IMR-90 (cell line): ENCODE results near the gene EDN2. TPM values are rescaled to one million over a fixed set of nuclear protein-coding genes. Genes with fewer than 3 reads are reported as not detected.

ENCODE experiments used
- ATAC-seq: fragments of 200-7000 bp; cut with Tn5 transposase; 2 replicates; pipeline ENCODE4 v1.9.1; 2020; ENCODE audit warnings: low read depth, mild to moderate bottlenecking, moderate library complexity
- BruUV-seq: library from RNA; stranded (reverse); fragments of 400-500 nt; replicated peaks from 2 replicates; lab custom pipeline; 2021; lab: Mats Ljungman, UMichigan
- CTCF ChIA-PET: fragments of 300-600 bp; formaldehyde crosslinking; extraction: SDS; loops from one replicate; lab custom pipeline; 2021; ENCODE audit warnings: antibody characterized with exemption; lab: Yijun Ruan, JAX
- POLR2A ChIA-PET: fragments of 300-600 bp; sonication (Branson Sonifier 250); formaldehyde crosslinking; loops from one replicate; lab custom pipeline; 2022; ENCODE audit warnings: antibody characterized with exemption; ENCODE audit not compliant: unreplicated experiment; lab: Charles Lee
- DNase-seq: peaks from one replicate; pipeline ENCODE4 v3.0.0; 2013
- H2AFZ ChIP-seq: replicated peaks from 2 replicates; pipeline ENCODE3; 2013; ENCODE audit warnings: low read length, mild to moderate bottlenecking; ENCODE audit not compliant: poor library complexity
- H2AK5ac ChIP-seq: 2 replicates; pipeline ENCODE4 v1.6.1; 2013; ENCODE audit warnings: low read depth, low read length, inconsistent platforms
- H2AK9ac ChIP-seq: replicated peaks from 2 replicates; pipeline ENCODE3; 2013; ENCODE audit warnings: mild to moderate bottlenecking, low read depth, low read length, moderate library complexity; ENCODE audit not compliant: poor library complexity
- H2BK120ac ChIP-seq: 2 replicates; pipeline ENCODE4 v1.6.1; 2013; ENCODE audit warnings: low read depth, low read length, inconsistent platforms
- H2BK15ac ChIP-seq: 3 replicates; pipeline ENCODE4 v1.6.1; 2013; ENCODE audit warnings: low read depth, low read length, inconsistent platforms
- H2BK20ac ChIP-seq: 2 replicates; pipeline ENCODE4 v1.6.1; 2013; ENCODE audit warnings: low read depth, mild to moderate bottlenecking, inconsistent platforms, low read length, moderate library complexity
- H2BK5ac ChIP-seq: 2 replicates; pipeline ENCODE4 v1.6.1; 2013; ENCODE audit warnings: mild to moderate bottlenecking, low read depth, low read length, inconsistent platforms; ENCODE audit not compliant: poor library complexity, severe bottlenecking
- H3K14ac ChIP-seq: replicated peaks from 2 replicates; pipeline ENCODE4 v1.6.1; 2013; ENCODE audit warnings: low read depth, low read length, inconsistent platforms
- H3K18ac ChIP-seq: 2 replicates; pipeline ENCODE4 v1.6.1; 2013; ENCODE audit warnings: low read depth, low read length, control low read depth
- H3K23ac ChIP-seq: 2 replicates; pipeline ENCODE4 v1.6.1; 2013; ENCODE audit warnings: low read depth, low read length, inconsistent platforms
- H3K27ac ChIP-seq: 2 replicates; pipeline ENCODE4 v1.5.1; 2013; ENCODE audit warnings: mild to moderate bottlenecking, control low read depth, low read length; ENCODE audit not compliant: insufficient read depth
- H3K27me3 ChIP-seq: 2 replicates; pipeline ENCODE4 v1.6.1; 2013; ENCODE audit warnings: low read length; ENCODE audit not compliant: control insufficient read depth, insufficient read depth
- H3K36me3 ChIP-seq: 2 replicates; pipeline ENCODE4 v1.6.1; 2013; ENCODE audit warnings: low read length, mixed read lengths; ENCODE audit not compliant: control insufficient read depth, insufficient read depth
- H3K4ac ChIP-seq: 2 replicates; pipeline ENCODE4 v1.6.1; 2013; ENCODE audit warnings: low read depth, low read length, inconsistent platforms
- H3K4me1 ChIP-seq: 2 replicates; pipeline ENCODE4 v1.6.1; 2013; ENCODE audit warnings: low read length, mixed read lengths; ENCODE audit not compliant: control insufficient read depth, insufficient read depth
- H3K4me2 ChIP-seq: 2 replicates; pipeline ENCODE4 v1.6.1; 2013; ENCODE audit warnings: low read depth, mild to moderate bottlenecking, control low read depth, low read length, moderate library complexity
- H3K4me3 ChIP-seq: 2 replicates; pipeline ENCODE4 v1.5.1; 2013; ENCODE audit warnings: low read depth, mild to moderate bottlenecking, control low read depth, low read length, moderate library complexity; ENCODE audit not compliant: insufficient read depth
- H3K56ac ChIP-seq: 2 replicates; pipeline ENCODE4 v1.6.1; 2013; ENCODE audit warnings: low read length, inconsistent platforms; ENCODE audit not compliant: insufficient read depth; ENCODE audit errors: extremely low read depth
- H3K79me1 ChIP-seq, 2 experiments: 2 replicates each; pipeline ENCODE4 v1.6.1; 2013; ENCODE audit warnings: low read length in 2 of 2, inconsistent platforms in 1 of 2, low read depth in 1 of 2
- H3K9ac ChIP-seq: 2 replicates; pipeline ENCODE4 v1.6.1; 2013; ENCODE audit warnings: low read depth, low read length, control low read depth
- H3K9me1 ChIP-seq: 2 replicates; pipeline ENCODE4 v1.6.1; 2013; ENCODE audit warnings: low read length, inconsistent platforms; ENCODE audit not compliant: insufficient read depth
- H3K9me3 ChIP-seq: 2 replicates; pipeline ENCODE4 v1.6.1; 2013; ENCODE audit warnings: low read length; ENCODE audit not compliant: control insufficient read depth, insufficient read depth
- H4K20me1 ChIP-seq: 2 replicates; pipeline ENCODE4 v1.6.1; 2013; ENCODE audit warnings: low read length, inconsistent platforms; ENCODE audit not compliant: insufficient read depth
- H4K5ac ChIP-seq: 2 replicates; pipeline ENCODE4 v1.6.1; 2013; ENCODE audit warnings: mild to moderate bottlenecking, low read depth, low read length, control low read depth
- H4K8ac ChIP-seq, 2 experiments: 2 replicates each; pipeline ENCODE4 v1.6.1; 2013; ENCODE audit warnings: low read depth in 2 of 2, low read length in 2 of 2, control low read depth in 1 of 2, inconsistent platforms in 1 of 2
- H4K91ac ChIP-seq: 2 replicates; pipeline ENCODE4 v1.6.1; 2013; ENCODE audit warnings: low read depth, low read length, inconsistent platforms; ENCODE audit not compliant: insufficient read depth
- BHLHE40 ChIP-seq: fragments of 150-350 bp; IDR thresholded peaks from 2 replicates; pipeline ENCODE4 v1.6.1; 2016; ENCODE audit warnings: mild to moderate bottlenecking, low read depth, low read length
- CEBPB ChIP-seq: IDR thresholded peaks from 2 replicates; pipeline ENCODE4 v1.6.1; 2012; ENCODE audit warnings: low read depth, low read length, improper control_type of control experiment
- CHD1 ChIP-seq: IDR thresholded peaks from 2 replicates; pipeline ENCODE4 v1.6.1; 2012; ENCODE audit warnings: low read depth, low read length, improper control_type of control experiment
- CTCF ChIP-seq: conservative IDR thresholded peaks from 2 replicates; pipeline ENCODE4 v1.5.1; 2012; ENCODE audit warnings: mild to moderate bottlenecking, low read depth, low read length, improper control_type of control experiment
- ELK1 ChIP-seq: fragments of 150-350 bp; IDR thresholded peaks from 2 replicates; pipeline ENCODE4 v1.6.1; 2016; ENCODE audit warnings: low read depth, mild to moderate bottlenecking, low read length, moderate library complexity, borderline replicate concordance
- FOS ChIP-seq: fragments of 150-350 bp; IDR thresholded peaks from 2 replicates; pipeline ENCODE4 v1.6.1; 2016; ENCODE audit warnings: low read depth, low read length
- MAFK ChIP-seq: IDR thresholded peaks from 2 replicates; pipeline ENCODE4 v1.6.1; 2012; ENCODE audit warnings: low read depth, low read length, improper control_type of control experiment
- MAZ ChIP-seq: IDR thresholded peaks from 2 replicates; pipeline ENCODE4 v1.6.1; 2012; ENCODE audit warnings: low read depth, mild to moderate bottlenecking, low read length, improper control_type of control experiment, moderate library complexity, borderline replicate concordance
- MXI1 ChIP-seq: IDR thresholded peaks from 2 replicates; pipeline ENCODE4 v1.6.1; 2012; ENCODE audit warnings: low read depth, mild to moderate bottlenecking, low read length, moderate library complexity, borderline replicate concordance
- NFE2L2 ChIP-seq: fragments of 150-350 bp; IDR thresholded peaks from 2 replicates; pipeline ENCODE4 v1.6.1; 2016; ENCODE audit warnings: low read depth, mild to moderate bottlenecking, low read length
- POLR2A ChIP-seq: IDR thresholded peaks from 2 replicates; pipeline ENCODE4 v1.6.1; 2012; ENCODE audit warnings: mild to moderate bottlenecking, low read depth, low read length
- RAD21 ChIP-seq: IDR thresholded peaks from 2 replicates; pipeline ENCODE4 v1.6.1; 2012; ENCODE audit warnings: low read length, improper control_type of control experiment
- RCOR1 ChIP-seq: IDR thresholded peaks from 2 replicates; pipeline ENCODE4 v1.6.1; 2012; ENCODE audit warnings: mild to moderate bottlenecking, low read length, improper control_type of control experiment; ENCODE audit not compliant: insufficient replicate concordance
- RFX5 ChIP-seq: IDR thresholded peaks from 2 replicates; pipeline ENCODE4 v1.8.0; 2012; ENCODE audit warnings: low read depth, mild to moderate bottlenecking, low read length, moderate library complexity
- SMC3 ChIP-seq: fragments of 150-350 bp; IDR thresholded peaks from 2 replicates; pipeline ENCODE4 v1.6.1; 2016; ENCODE audit warnings: low read depth, mild to moderate bottlenecking, antibody characterized with exemption, low read length, moderate library complexity
- USF2 ChIP-seq: fragments of 150-350 bp; IDR thresholded peaks from 2 replicates; pipeline ENCODE4 v1.6.1; 2017; ENCODE audit warnings: mild to moderate bottlenecking, antibody characterized with exemption, low read length, low read depth
- WGBS, 2 experiments: methylation state at CpG; one replicate each; pipeline versions ENCODE4 v1.1.5 to v1.1.7; 2013; ENCODE audit warnings: missing lambda C conversion rate in 2 of 2; ENCODE audit not compliant: insufficient read length in 1 of 2; ENCODE audit errors: extremely low coverage in 2 of 2; 5-methylcytosine and 5-hydroxymethylcytosine counted together
- dilution Hi-C: fragments of 300-500 bp; cut with HindIII; formaldehyde crosslinking; loops from one replicate; pipeline ENCODE4 v1.14.3; 2018; ENCODE audit warnings: low sequenced_read_pairs; ENCODE audit not compliant: unreplicated experiment
- in situ Hi-C: fragments of 300-500 bp; cut with MboI; formaldehyde crosslinking; loops from 3 replicates; pipeline ENCODE4 v1.14.3; 2019; ENCODE audit warnings: low sequenced_read_pairs, inconsistent platforms, mixed read lengths
- intact Hi-C: fragments of 100-400 bp; cut with micrococcal nuclease; formaldehyde crosslinking; loops from 2 replicates; pipeline ENCODE4 v1.10.0; 2022
- polyA plus RNA-seq, 3 experiments: library from polyadenylated mRNA; depleted of rRNA; stranded (reverse); fragments of >200 nt; gene quantifications; 2 replicates each; pipeline ENCODE4 v1.2.3, GENCODE V29; 2012; ENCODE audit warnings: low replicate concordance in 1 of 3
- total RNA-seq: library from RNA; depleted of rRNA; stranded (reverse); fragments of >200 nt; gene quantifications from 2 replicates; pipeline ENCODE4 v1.2.3, GENCODE V29; 2012

The EDN2 gene
- total and polyA plus RNA-seq, 2 of the 4 experiments (the other 2 are of a cell fraction) = 0.27 TPM; not detected in 1

- Histone ChIP-seq H3K79me1 (no peaks in the 10 kb centered on the region), H2AK9ac (no peak overlapping the region), H3K9me3 (no peaks in the 10 kb centered on the region), H3K9ac (no peak overlapping the region), H3K18ac (no peak overlapping the region), H2AFZ (no peak overlapping the region), H3K4ac (no peak overlapping the region), H3K9me1 (peaks cover 4% of the 10 kb centered on the region; the same call in 1 of the 2 replicates), H2BK5ac (no peak overlapping the region), H4K8ac (no peak overlapping the region), H2AK5ac (no peak overlapping the region), H4K5ac (no peak overlapping the region), H3K27ac (no peak overlapping the region), H2BK20ac (no peak overlapping the region), H3K4me3 (no peak overlapping the region), H3K4me2 (no peak overlapping the region), H4K91ac (no peak overlapping the region), H2BK120ac (no peak overlapping the region), H3K4me1 (peaks cover 3% of the 10 kb centered on the region; the same call in 1 of the 2 replicates), H4K20me1 (no peaks in the 10 kb centered on the region), H3K36me3 (no peaks in the 10 kb centered on the region), H3K23ac (no peak overlapping the region), H2BK15ac (no peak overlapping the region), H3K27me3 (no peaks in the 10 kb centered on the region), H3K56ac (no peak overlapping the region), H3K14ac (no peak overlapping the region)
- ATAC-seq (no peak), DNase-seq (no peak)
- no TSS peak for BruUV-seq
- dilution Hi-C loops = no loop called here
- TF ChIP-seq CEBPB = no peak
- no peak for TF ChIP-seq RCOR1
- no peak for TF ChIP-seq RAD21
- no peak for TF ChIP-seq MAFK
- TF ChIP-seq MAZ = no peak
- TF ChIP-seq FOS = no peak
- TF ChIP-seq CTCF = no peak
- TF ChIP-seq MXI1 = no peak
- TF ChIP-seq CHD1 = no peak
- TF ChIP-seq POLR2A = no peak
- TF ChIP-seq ELK1 = no peak
- TF ChIP-seq USF2 = no peak
- TF ChIP-seq RFX5 = no peak
- no peak for TF ChIP-seq SMC3
- TF ChIP-seq NFE2L2 = no peak
- no peak for TF ChIP-seq BHLHE40
- intact Hi-C loops = no loop called here
- in situ Hi-C loops = no loop called here
- CTCF ChIA-PET = interaction anchor here (2.0 kb wide), 1 partner anchor 23 kb away, joined by 6 read pairs; no protein-coding TSS in a partner anchor
- POLR2A ChIA-PET = no interaction called here
- WGBS, 2 experiments = 79% methylated on average over 5 of the region's 8 CpGs; no CpG with 5 or more reads in 1 of the 2 experiments
Measured at GRCh38 chr1:41514381-41514780, 29.9 kb upstream of the EDN2 start.
